Fibroblast of the aortic adventitia (primary cell): ENCODE measurements around the gene PTPN13. TPM values are rescaled to one million over a fixed set of nuclear protein-coding genes. Genes with fewer than 3 reads are reported as not detected.

Experiments
- DNase-seq: peaks from one replicate; pipeline ENCODE4 v3.0.0-alpha.2; 2010; ENCODE audit warnings: low read depth
- H3K4me3 ChIP-seq: 2 replicates; pipeline ENCODE4 v1.5.1; 2011; ENCODE audit warnings: low read depth, mild to moderate bottlenecking, control low read depth, low read length, moderate library complexity
- CTCF ChIP-seq: IDR thresholded peaks from 2 replicates; pipeline ENCODE4 v1.5.1; 2011; ENCODE audit warnings: mild to moderate bottlenecking, low read length, control low read depth, inconsistent platforms; ENCODE audit not compliant: insufficient read depth
- total RNA-seq: library from RNA; depleted of rRNA; stranded (reverse); fragments of >200 nt; gene quantifications from 2 replicates; pipeline ENCODE4 v1.2.3, GENCODE V29; 2012; ENCODE audit warnings: low replicate concordance

PTPN13 gene
- total RNA-seq, 1 donor, result 67.6 TPM

GRCh38 chr4:86818211-86818610 is 224.1 kb downstream of the PTPN13 start:
- DNase-seq, result peak; percentile 43
- no peak for TF ChIP-seq CTCF
- no peak overlapping the region for H3K4me3 ChIP-seq

GRCh38 chr4:86818841-86819240 is 224.7 kb downstream of the PTPN13 start:
- H3K4me3 ChIP-seq, result no peak overlapping the region
- no peak for TF ChIP-seq CTCF
- DNase-seq, result no peak

- no peak for TF ChIP-seq CTCF
Observed at GRCh38 chr4:86819561-86819960, 225.4 kb downstream of the PTPN13 start.

GRCh38 chr4:86821151-86821550 is 227.0 kb downstream of the PTPN13 start:
- no peak for TF ChIP-seq CTCF
- no peak overlapping the region for H3K4me3 ChIP-seq
- DNase-seq, result no peak

More at GRCh38 chr4:86819561-86819960, 225.4 kb downstream of the PTPN13 start:
- no peak for DNase-seq
- no peak overlapping the region for H3K4me3 ChIP-seq

- TF ChIP-seq CTCF, result no peak
- no peak for DNase-seq
- no peak overlapping the region for H3K4me3 ChIP-seq
Observed at GRCh38 chr4:86822136-86822535, 228.0 kb downstream of the PTPN13 start.

- no peak for DNase-seq
- no peak overlapping the region for H3K4me3 ChIP-seq
- TF ChIP-seq CTCF, result no peak
Observed at GRCh38 chr4:86825511-86825910, 231.4 kb downstream of the PTPN13 start.
